D341Med (cell line): ENCODE data around the gene HSP90AB1.

Experiments used
- DNase-seq: peaks from one replicate; pipeline ENCODE4 v3.0.0; 2012; ENCODE audit warnings: low spot score

Gene HSP90AB1

GRCh38 chr6:44235891-44236516 lies 10.9 kb upstream of the HSP90AB1 start:
- DNase-seq: no peak

GRCh38 chr6:44237021-44237812 lies 9.7 kb upstream of the HSP90AB1 start:
- DNase-seq: peak; percentile 83

GRCh38 chr6:44237813-44238433 lies 9.0 kb upstream of the HSP90AB1 start:
- peak; percentile 91 for DNase-seq

- DNase-seq: no peak
Measured at GRCh38 chr6:44238687-44239350, 8.1 kb upstream of the HSP90AB1 start.

GRCh38 chr6:44243345-44243744 lies 3.6 kb upstream of the HSP90AB1 start:
- DNase-seq: peak; percentile 64

GRCh38 chr6:44245391-44245911 lies 1.4 kb upstream of the HSP90AB1 start:
- no peak for DNase-seq

GRCh38 chr6:44245912-44246662 lies 814 bp upstream of the HSP90AB1 start:
- DNase-seq: peak; percentile 87

GRCh38 chr6:44247338-44248302 lies 719 bp downstream of the HSP90AB1 start:
- peak; percentile 66 for DNase-seq

- DNase-seq: no peak
Measured at GRCh38 chr6:44248579-44248978, 1.7 kb downstream of the HSP90AB1 start.

- DNase-seq: no peak
Measured at GRCh38 chr6:44249082-44249748, 2.3 kb downstream of the HSP90AB1 start.

GRCh38 chr6:44250067-44250717 lies 3.3 kb downstream of the HSP90AB1 start:
- DNase-seq: no peak

- DNase-seq: no peak
Measured at GRCh38 chr6:44250718-44251123, 3.8 kb downstream of the HSP90AB1 start.

- DNase-seq: no peak
Measured at GRCh38 chr6:44251576-44252524, 4.9 kb downstream of the HSP90AB1 start.

- DNase-seq: no peak
Measured at GRCh38 chr6:44253307-44254101, 6.6 kb downstream of the HSP90AB1 start.

- DNase-seq: no peak
Measured at GRCh38 chr6:44254191-44255104, 7.5 kb downstream of the HSP90AB1 start.

GRCh38 chr6:44255105-44255808 lies 8.4 kb downstream of the HSP90AB1 start:
- no peak for DNase-seq
